ENCODE results near the gene RAB4A.

- no peak for TF ChIP-seq RAD21 (IDR thresholded peaks at IDR 0.05; ENCODE audit: low read depth)
- TF ChIP-seq TEAD4 (IDR thresholded peaks at IDR 0.05), result no peak
- no peak for TF ChIP-seq REST (IDR thresholded peaks at IDR 0.05; ENCODE audit: low read depth)
- TF ChIP-seq EP300 (IDR thresholded peaks at IDR 0.05; ENCODE audit: borderline replicate concordance), result no peak
- TF ChIP-seq CREB1 (IDR thresholded peaks at IDR 0.05; ENCODE audit: low read depth), result no peak
- TF ChIP-seq YY1 (IDR thresholded peaks at IDR 0.05; ENCODE audit: low read depth), result no peak
- no peak; the same call in 1 of the 2 replicates for TF ChIP-seq CEBPB (IDR thresholded peaks at IDR 0.05)
- TF ChIP-seq FOXM1 (IDR thresholded peaks at IDR 0.05; ENCODE audit: borderline replicate concordance, low read depth), result no peak
- TF ChIP-seq TAF1 (IDR thresholded peaks at IDR 0.05; ENCODE audit: low read depth), result no peak
- no peak for TF ChIP-seq ZBTB7A (IDR thresholded peaks at IDR 0.05; ENCODE audit: low read depth)
- no peak for TF ChIP-seq TCF12 (IDR thresholded peaks at IDR 0.05; ENCODE audit: low read depth)
- no peak for TF ChIP-seq EGR1 (IDR thresholded peaks at IDR 0.05)
Observed at GRCh38 chr1:229266832-229267500, 3.9 kb upstream of the RAB4A start.
